Neuronal stem cell (in vitro differentiated cells): Measurements from ENCODE around the gene CFP.
A peak's percentile ranks its signal among the peaks of the same experiment; 100 is the strongest.

Source experiments
- DNase-seq: peaks from one replicate; pipeline ENCODE4 v3.0.0-alpha.2; 2013; ENCODE audit warnings: low spot score
- H2AFZ ChIP-seq: one replicate; pipeline ENCODE4 v1.6.1; 2013; ENCODE audit warnings: mild to moderate bottlenecking, low read length, inconsistent platforms
- H2AK5ac ChIP-seq: 2 replicates; pipeline ENCODE4 v1.6.1; 2013; ENCODE audit warnings: low read depth, mild to moderate bottlenecking, inconsistent platforms, low read length, moderate library complexity, mixed read lengths
- H2BK120ac ChIP-seq: 2 replicates; pipeline ENCODE4 v1.6.1; 2013; ENCODE audit warnings: low read depth, mild to moderate bottlenecking, inconsistent platforms, low read length, moderate library complexity, mixed read lengths
- H2BK12ac ChIP-seq: one replicate; pipeline ENCODE4 v1.6.1; 2013; ENCODE audit warnings: low read length, inconsistent platforms
- H2BK15ac ChIP-seq: 2 replicates; pipeline ENCODE4 v1.6.1; 2013; ENCODE audit warnings: mild to moderate bottlenecking, low read length, inconsistent platforms, mixed read lengths
- H2BK5ac ChIP-seq: one replicate; pipeline ENCODE4 v1.6.1; 2013; ENCODE audit warnings: inconsistent platforms, mild to moderate bottlenecking, low read length, moderate library complexity
- H3K14ac ChIP-seq: one replicate; pipeline ENCODE4 v1.6.1; 2013; ENCODE audit warnings: low read length, inconsistent platforms
- H3K18ac ChIP-seq: 2 replicates; pipeline ENCODE4 v1.6.1; 2013; ENCODE audit warnings: low read length, inconsistent platforms
- H3K23ac ChIP-seq: 2 replicates; pipeline ENCODE4 v1.6.1; 2013; ENCODE audit warnings: low read depth, mild to moderate bottlenecking, mixed read lengths, low read length, inconsistent platforms; ENCODE audit not compliant: poor library complexity
- H3K27ac ChIP-seq: replicated peaks from 3 replicates; pipeline ENCODE4 v1.5.1; 2013; ENCODE audit warnings: low read length, inconsistent platforms
- H3K27me3 ChIP-seq, 3 experiments: 2 replicates each; pipeline ENCODE4 v1.6.1; 2013; ENCODE audit warnings: low read length in 3 of 3, mild to moderate bottlenecking in 2 of 3, inconsistent platforms in 1 of 3, low read depth in 1 of 3, mixed read lengths in 1 of 3, moderate library complexity in 1 of 3; ENCODE audit not compliant: control insufficient read depth in 3 of 3, insufficient read depth in 3 of 3
- H3K36me3 ChIP-seq, 2 donors: replicated peaks in 1 of 2; 2 replicates each; pipeline ENCODE4 v1.6.1; 2013; ENCODE audit warnings: low read length in 2 of 2; ENCODE audit not compliant: control insufficient read depth in 2 of 2, insufficient read depth in 2 of 2
- H3K4ac ChIP-seq: 2 replicates; pipeline ENCODE4 v1.6.1; 2013; ENCODE audit warnings: inconsistent platforms, mild to moderate bottlenecking, low read length, moderate library complexity
- H3K4me1 ChIP-seq, 2 donors: 1 replicate in 1 of 2; 2 replicates in 1 of 2; pipeline ENCODE4 v1.6.1; 2013; ENCODE audit warnings: low read length in 2 of 2, low read depth in 1 of 2; ENCODE audit not compliant: control insufficient read depth in 2 of 2, insufficient read depth in 1 of 2
- H3K4me2 ChIP-seq: one replicate; pipeline ENCODE4 v1.6.1; 2013; ENCODE audit warnings: mild to moderate bottlenecking, low read length, inconsistent platforms; ENCODE audit not compliant: insufficient read depth, poor library complexity, severe bottlenecking
- H3K4me3 ChIP-seq, 2 donors: 2 replicates each; pipeline ENCODE4 v1.5.1; 2013; ENCODE audit warnings: low read length in 2 of 2, mild to moderate bottlenecking in 2 of 2, inconsistent platforms in 1 of 2, moderate library complexity in 1 of 2
- H3K79me1 ChIP-seq: one replicate; pipeline ENCODE4 v1.6.1; 2013; ENCODE audit warnings: low read depth, mild to moderate bottlenecking, inconsistent platforms, low read length, moderate library complexity
- H3K9ac ChIP-seq: one replicate; pipeline ENCODE4 v1.6.1; 2013; ENCODE audit warnings: mild to moderate bottlenecking, low read depth, low read length, inconsistent platforms; ENCODE audit not compliant: poor library complexity
- H3K9me3 ChIP-seq, 2 donors: replicated peaks in 1 of 2; 2 replicates each; pipeline versions ENCODE3 to v1.6.1; 2013; ENCODE audit warnings: low read length in 2 of 2, mild to moderate bottlenecking in 2 of 2, inconsistent platforms in 1 of 2, low read depth in 1 of 2, mixed read lengths in 1 of 2, moderate library complexity in 1 of 2; ENCODE audit not compliant: control insufficient read depth in 2 of 2, insufficient read depth in 1 of 2
- H4K8ac ChIP-seq: one replicate; pipeline ENCODE4 v1.6.1; 2013; ENCODE audit warnings: low read depth, mild to moderate bottlenecking, inconsistent platforms, low read length, moderate library complexity
- H4K91ac ChIP-seq: one replicate; pipeline ENCODE4 v1.6.1; 2013; ENCODE audit warnings: low read length, low read depth, mild to moderate bottlenecking, inconsistent platforms; ENCODE audit not compliant: poor library complexity
- WGBS, 2 donors: extraction: QIAGEN DNeasy Blood & Tissue Kit; methylation state at CpG; one replicate each; pipeline ENCODE4 v1.1.7; 2013; ENCODE audit warnings: missing lambda C conversion rate in 2 of 2, mixed read lengths in 1 of 2; ENCODE audit not compliant: insufficient read length in 2 of 2, insufficient replicate concordance in 1 of 2; ENCODE audit errors: extremely low coverage in 2 of 2; 5-methylcytosine and 5-hydroxymethylcytosine counted together

CFP gene

GRCh38 chrX:47597222-47597621 lies 32.5 kb downstream of the CFP start:
- Histone ChIP-seq H4K8ac (no peak overlapping the region), H3K23ac (no peak overlapping the region), H2AK5ac (no peak overlapping the region), H3K4me3 (no peak overlapping the region), H3K79me1 (no peaks in the 10 kb centered on the region), H2BK5ac (no peak overlapping the region), H3K14ac (no peak overlapping the region), H3K27ac (no peak overlapping the region), H3K36me3 (no peaks in the 10 kb centered on the region), H3K9me3 (peaks cover 0 to 5% of the 10 kb centered on the region in 2 donors), H2AFZ (no peak overlapping the region), H3K4me1 (no peaks in the 10 kb centered on the region), H2BK12ac (no peak overlapping the region), H3K27me3 (no peaks in the 10 kb centered on the region), H3K4ac (no peak overlapping the region), H3K9ac (no peak overlapping the region), H4K91ac (no peak overlapping the region), H2BK120ac (no peak overlapping the region), H3K4me2 (no peak overlapping the region), H2BK15ac (no peak overlapping the region), H3K18ac (no peak overlapping the region)
- DNase-seq: no peak
- WGBS, 2 donors: no CpG with 5 or more reads among the region's 3 CpGs

GRCh38 chrX:47596256-47596655 lies 33.5 kb downstream of the CFP start:
- DNase-seq: no peak
- WGBS, 2 donors: no CpG with 5 or more reads among the region's 2 CpGs
- H3K9me3 ChIP-seq: peaks cover 0 to 5% of the 10 kb centered on the region in 2 donors
- no peaks in the 10 kb centered on the region for H3K27me3 ChIP-seq
- H3K9ac ChIP-seq: no peak overlapping the region
- H2BK15ac ChIP-seq: no peak overlapping the region
- no peak overlapping the region for H4K8ac ChIP-seq
- no peak overlapping the region for H3K18ac ChIP-seq
- no peak overlapping the region for H3K4ac ChIP-seq
- no peak overlapping the region for H2BK12ac ChIP-seq
- H2BK5ac ChIP-seq: no peak overlapping the region
- H3K36me3 ChIP-seq: no peaks in the 10 kb centered on the region
- H3K14ac ChIP-seq: no peak overlapping the region
- H4K91ac ChIP-seq: no peak overlapping the region
- H3K4me3 ChIP-seq: no peak overlapping the region
- no peak overlapping the region for H2BK120ac ChIP-seq
- peak overlapping the region; percentile 18 for H3K4me2 ChIP-seq
- no peak overlapping the region for H3K23ac ChIP-seq
- no peaks in the 10 kb centered on the region for H3K79me1 ChIP-seq
- no peak overlapping the region for H2AK5ac ChIP-seq
- H3K4me1 ChIP-seq: no peaks in the 10 kb centered on the region
- H3K27ac ChIP-seq: no peak overlapping the region
- H2AFZ ChIP-seq: no peak overlapping the region

- Histone ChIP-seq H2BK5ac (no peak overlapping the region), H3K27ac (no peak overlapping the region), H3K4me2 (no peak overlapping the region), H3K27me3 (no peaks in the 10 kb centered on the region), H2BK15ac (no peak overlapping the region), H2BK12ac (no peak overlapping the region), H3K4me1 (no peaks in the 10 kb centered on the region), H3K14ac (no peak overlapping the region), H2AFZ (no peak overlapping the region), H3K79me1 (no peaks in the 10 kb centered on the region), H4K91ac (no peak overlapping the region), H2AK5ac (no peak overlapping the region), H3K23ac (no peak overlapping the region), H2BK120ac (no peak overlapping the region), H3K4ac (no peak overlapping the region), H3K36me3 (no peaks in the 10 kb centered on the region), H4K8ac (no peak overlapping the region), H3K4me3 (no peak overlapping the region), H3K9ac (no peak overlapping the region), H3K9me3 (peaks cover 0 to 5% of the 10 kb centered on the region in 2 donors), H3K18ac (no peak overlapping the region)
- DNase-seq: no peak
- WGBS, 2 donors: no CpG with 5 or more reads among the region's 1 CpG
Observed at GRCh38 chrX:47595716-47596251, 33.9 kb downstream of the CFP start.

GRCh38 chrX:47593522-47593921 lies 36.2 kb downstream of the CFP start:
- Histone ChIP-seq H3K79me1 (no peaks in the 10 kb centered on the region), H2AK5ac (no peak overlapping the region), H3K14ac (no peak overlapping the region), H2BK120ac (no peak overlapping the region), H2BK12ac (no peak overlapping the region), H4K91ac (no peak overlapping the region), H3K9me3 (peaks cover 0 to 5% of the 10 kb centered on the region in 2 donors), H3K4me2 (no peak overlapping the region), H3K27ac (no peak overlapping the region), H2BK15ac (no peak overlapping the region), H3K4ac (no peak overlapping the region), H3K18ac (no peak overlapping the region), H2BK5ac (no peak overlapping the region), H2AFZ (no peak overlapping the region), H3K4me1 (no peaks in the 10 kb centered on the region), H3K27me3 (no peaks in the 10 kb centered on the region), H3K9ac (no peak overlapping the region), H3K23ac (no peak overlapping the region), H3K36me3 (no peaks in the 10 kb centered on the region), H3K4me3 (no peak overlapping the region), H4K8ac (no peak overlapping the region)
- no CpG with 5 or more reads among the region's 4 CpGs for WGBS, 2 donors
- no peak for DNase-seq
